GM19395 (cell line): ENCODE data around the gene SUCLG2.
"Not testable (repeated sequence)": the region's sequence is repeated elsewhere in the genome, so short reads cannot be mapped to it uniquely, and the experiment has no call there.

Experiments
- ATAC-seq: cut with Tn5 transposase; IDR thresholded peaks from one replicate; pipeline ENCODE4 v1.9.1; 2021; ENCODE audit warnings: mild to moderate bottlenecking, moderate library complexity; ENCODE audit not compliant: unreplicated experiment

SUCLG2 gene

GRCh38 chr3:67564008-67564407, 90.4 kb downstream of the SUCLG2 start:
- no peak for ATAC-seq

GRCh38 chr3:67561667-67562394, 92.6 kb downstream of the SUCLG2 start:
- no peak for ATAC-seq

GRCh38 chr3:67561266-67561665, 93.1 kb downstream of the SUCLG2 start:
- no peak for ATAC-seq

GRCh38 chr3:67559029-67559605, 95.3 kb downstream of the SUCLG2 start:
- no peak for ATAC-seq

GRCh38 chr3:67558426-67558825, 96.0 kb downstream of the SUCLG2 start:
- ATAC-seq: no peak

- no peak for ATAC-seq
These were observed 96.5 kb downstream of the SUCLG2 start for GRCh38 chr3:67557848-67558355.

- ATAC-seq: no peak
These were observed 102.9 kb downstream of the SUCLG2 start for GRCh38 chr3:67551361-67552016.

GRCh38 chr3:67550541-67550940, 103.9 kb downstream of the SUCLG2 start:
- ATAC-seq: no peak

GRCh38 chr3:67542502-67543250, 111.7 kb downstream of the SUCLG2 start:
- not testable (repeated sequence) for ATAC-seq

GRCh38 chr3:67540198-67540894, 114.1 kb downstream of the SUCLG2 start:
- no peak for ATAC-seq

- not testable (repeated sequence) for ATAC-seq
These were observed 117.2 kb downstream of the SUCLG2 start for GRCh38 chr3:67537203-67537602.

GRCh38 chr3:67535006-67535405, 119.4 kb downstream of the SUCLG2 start:
- no peak for ATAC-seq

GRCh38 chr3:67534594-67534993, 119.8 kb downstream of the SUCLG2 start:
- ATAC-seq: no peak

GRCh38 chr3:67531181-67532101, 123.0 kb downstream of the SUCLG2 start:
- ATAC-seq: no peak

GRCh38 chr3:67529915-67530314, 124.5 kb downstream of the SUCLG2 start:
- no peak for ATAC-seq

GRCh38 chr3:67529337-67529736, 125.1 kb downstream of the SUCLG2 start:
- no peak for ATAC-seq

GRCh38 chr3:67526246-67526645, 128.2 kb downstream of the SUCLG2 start:
- ATAC-seq: no peak

GRCh38 chr3:67524046-67524445, 130.4 kb downstream of the SUCLG2 start:
- ATAC-seq: no peak

GRCh38 chr3:67522081-67522480, 132.3 kb downstream of the SUCLG2 start:
- ATAC-seq: no peak
